HPDE6-E6E7 (cell line): ENCODE measurements around the gene USP9X.
"Not testable (repeated sequence)": the region's sequence is repeated elsewhere in the genome, so short reads cannot be mapped to it uniquely, and the experiment has no call there.

ENCODE experiments used
- DNase-seq: peaks from one replicate; pipeline ENCODE4 v3.0.0; 2011; ENCODE audit warnings: missing footprints; ENCODE audit errors: extremely low spot score

USP9X gene

DNA sequence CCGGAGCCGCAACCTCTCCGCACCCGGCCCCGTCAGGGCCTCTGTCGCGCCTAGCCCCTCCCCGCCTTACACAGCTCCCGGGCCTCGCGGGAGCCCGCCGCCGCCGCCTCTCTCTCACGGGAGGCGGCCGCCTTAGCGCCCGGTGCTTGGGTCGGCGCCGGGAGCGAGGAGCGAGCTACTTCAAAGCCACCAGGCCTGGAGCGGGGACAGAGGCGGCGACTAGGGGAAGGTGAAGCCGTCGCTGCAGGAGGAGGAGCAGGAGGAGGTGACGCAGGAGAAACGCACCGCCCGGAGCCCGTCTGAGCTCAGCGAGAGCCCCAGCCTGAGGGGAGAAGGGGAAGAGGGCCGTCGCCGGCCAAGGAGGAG is 250 bp downstream of the USP9X start:
- peak; percentile 26 for DNase-seq

DNA sequence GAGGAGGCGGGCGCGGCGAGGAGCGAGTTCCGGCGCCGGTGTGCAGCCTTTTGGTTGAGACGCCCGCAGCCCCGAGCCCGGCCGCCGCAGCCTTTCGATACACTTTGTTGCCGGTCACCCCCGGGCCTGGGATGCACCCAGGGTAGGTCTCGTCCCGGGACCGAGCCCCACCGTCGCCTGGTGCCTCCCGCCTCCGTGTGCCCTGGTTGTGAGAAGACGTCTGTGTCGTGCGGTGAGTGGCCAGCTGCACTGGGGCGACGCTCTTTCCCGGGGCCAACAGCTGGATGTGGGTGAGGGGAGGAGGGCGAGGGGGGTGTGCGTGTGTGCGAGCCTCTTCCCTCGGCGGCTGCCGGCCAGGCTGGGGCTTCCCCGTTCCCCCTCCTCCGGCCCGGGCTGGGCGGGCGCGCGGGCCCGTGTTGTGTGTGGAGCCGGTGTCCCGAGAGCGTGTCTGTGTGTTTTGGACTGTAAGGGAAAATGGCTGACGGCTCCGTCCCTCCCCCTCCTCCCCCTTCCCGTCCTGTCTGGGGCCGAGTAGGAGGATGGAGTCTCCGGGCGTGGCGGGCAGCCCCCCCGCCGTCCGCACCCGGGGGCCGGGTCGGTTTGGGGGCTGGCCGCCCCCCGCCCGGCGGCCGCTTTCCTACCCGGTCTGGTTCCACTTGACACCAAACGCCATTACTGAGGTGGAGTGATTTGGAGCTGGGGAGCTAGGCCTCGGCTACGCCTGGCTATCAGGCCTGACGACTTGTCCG is 807 bp downstream of the USP9X start:
- peak; percentile 37 for DNase-seq

DNA sequence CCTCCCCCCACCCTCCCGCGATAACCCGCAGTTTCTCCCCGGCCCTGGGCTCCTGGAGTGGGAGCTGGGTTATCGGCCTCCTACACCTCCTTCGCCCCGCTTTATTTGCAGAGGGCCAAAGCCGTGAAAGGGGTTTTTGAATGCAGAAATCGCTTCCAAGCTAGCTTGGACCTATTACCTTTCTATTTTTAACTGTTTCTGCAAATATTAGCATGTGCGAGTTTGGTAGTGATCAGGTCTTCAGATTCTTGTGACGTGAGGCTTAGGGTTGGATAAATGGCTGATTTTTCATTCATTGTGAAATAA is 1.3 kb downstream of the USP9X start:
- DNase-seq, result no peak

DNA sequence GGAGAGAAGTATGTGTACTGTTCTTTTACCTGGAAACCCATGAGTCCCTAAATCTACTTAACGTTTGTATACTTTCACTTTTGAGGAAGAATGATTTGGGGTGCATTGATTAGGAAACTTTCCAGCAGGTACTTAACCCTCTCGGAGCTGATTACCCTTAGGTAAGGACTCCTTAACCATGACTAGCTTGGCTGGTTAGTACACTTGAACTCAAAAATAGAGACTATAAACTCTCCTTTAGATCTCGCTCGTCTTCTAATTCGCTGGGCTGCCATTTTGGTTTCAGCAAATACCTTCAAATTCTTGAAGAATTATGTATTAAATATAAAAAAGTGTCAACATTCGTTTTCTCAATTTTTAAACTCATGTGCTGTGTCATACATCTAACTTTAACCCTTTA is 2.0 kb downstream of the USP9X start:
- DNase-seq, result no peak

DNA sequence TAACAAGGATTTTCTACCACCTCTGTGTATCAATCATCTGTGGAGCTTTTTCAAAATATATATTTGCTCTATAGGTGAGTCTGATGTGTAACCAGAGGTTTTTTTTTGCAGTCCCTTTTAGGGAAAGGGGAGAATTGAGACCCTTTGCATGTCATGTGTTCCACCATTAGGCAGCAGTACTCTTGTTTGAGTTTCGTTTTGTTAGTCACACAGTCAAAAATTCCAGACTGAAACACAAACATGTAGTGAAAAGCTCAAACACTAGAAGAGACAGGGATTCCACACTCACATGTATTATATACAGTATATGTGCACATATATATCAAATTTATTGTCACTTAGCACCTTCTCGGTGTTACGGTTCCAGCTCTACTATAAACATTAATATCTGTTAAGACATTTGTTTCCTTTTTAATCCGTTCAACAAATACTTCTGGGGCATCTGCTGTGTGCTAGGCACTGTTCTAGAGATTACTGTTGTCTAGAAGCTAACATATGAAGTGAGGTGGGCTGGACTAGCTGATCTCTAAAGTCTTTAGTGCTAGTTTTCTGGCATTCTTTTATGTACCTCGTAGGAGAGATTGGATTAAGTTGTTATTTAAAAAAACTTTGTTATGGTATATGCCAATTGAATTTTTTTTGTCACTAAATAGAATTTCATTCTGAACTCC is 5.5 kb downstream of the USP9X start:
- DNase-seq, result no peak

DNA sequence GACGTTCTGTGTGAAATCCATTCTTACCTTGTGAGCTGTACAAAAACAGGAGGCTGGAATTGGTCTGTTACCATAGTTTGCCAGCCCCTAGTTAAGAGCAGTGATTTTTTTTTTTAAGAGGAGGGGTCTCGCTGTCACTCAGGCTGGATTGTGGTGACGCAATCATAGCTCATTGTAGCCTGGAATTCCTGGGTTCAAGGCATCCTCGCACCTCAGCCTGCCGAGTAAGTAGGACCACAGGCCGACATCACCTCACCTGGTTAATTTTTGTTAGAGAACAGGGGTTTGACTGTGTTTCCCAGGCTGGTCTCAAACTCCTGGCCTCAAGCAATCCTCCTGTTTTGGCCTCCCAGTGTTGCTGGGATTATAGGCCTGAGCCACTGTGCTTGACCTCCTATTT is 7.5 kb downstream of the USP9X start:
- DNase-seq, result no peak

DNA sequence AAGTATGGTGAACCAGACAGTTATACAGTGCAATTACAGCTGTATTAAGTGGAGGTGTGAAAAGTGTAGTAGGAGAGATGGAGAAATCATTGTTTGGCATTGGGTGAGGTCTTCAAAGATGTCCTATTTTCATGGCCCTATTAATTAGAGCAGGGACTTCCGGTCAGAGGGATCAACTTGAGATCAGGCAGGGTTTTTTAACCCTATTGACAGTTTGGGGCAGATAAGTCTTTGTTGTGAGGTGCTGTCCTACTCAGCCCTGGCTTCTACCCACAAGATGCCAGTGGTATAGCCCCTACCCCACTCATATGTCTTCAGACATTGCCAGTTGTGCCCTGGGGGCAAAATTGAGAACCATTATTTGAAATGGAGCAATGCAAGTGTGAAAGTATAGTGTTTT is 9.9 kb downstream of the USP9X start:
- no peak for DNase-seq

DNA sequence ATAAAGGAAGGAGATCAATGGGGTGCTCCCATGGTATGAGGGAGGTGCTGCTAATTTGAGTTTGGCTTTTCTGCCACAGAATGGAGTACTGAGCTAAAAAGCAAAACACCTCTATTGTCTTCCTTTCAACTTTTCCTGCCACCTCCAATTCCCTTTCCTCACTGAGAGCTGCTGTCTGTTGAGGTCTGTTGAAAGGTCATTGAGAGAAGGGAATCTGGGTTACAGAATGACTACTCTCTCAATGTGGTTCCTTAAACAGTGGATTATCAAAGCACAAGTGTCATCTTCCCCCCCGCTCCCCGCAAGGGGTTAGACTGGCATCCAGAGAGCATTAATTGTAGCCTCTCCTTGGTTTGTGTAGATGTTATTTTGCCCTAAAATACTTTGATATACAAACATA is 10.7 kb downstream of the USP9X start:
- no peak for DNase-seq

DNA sequence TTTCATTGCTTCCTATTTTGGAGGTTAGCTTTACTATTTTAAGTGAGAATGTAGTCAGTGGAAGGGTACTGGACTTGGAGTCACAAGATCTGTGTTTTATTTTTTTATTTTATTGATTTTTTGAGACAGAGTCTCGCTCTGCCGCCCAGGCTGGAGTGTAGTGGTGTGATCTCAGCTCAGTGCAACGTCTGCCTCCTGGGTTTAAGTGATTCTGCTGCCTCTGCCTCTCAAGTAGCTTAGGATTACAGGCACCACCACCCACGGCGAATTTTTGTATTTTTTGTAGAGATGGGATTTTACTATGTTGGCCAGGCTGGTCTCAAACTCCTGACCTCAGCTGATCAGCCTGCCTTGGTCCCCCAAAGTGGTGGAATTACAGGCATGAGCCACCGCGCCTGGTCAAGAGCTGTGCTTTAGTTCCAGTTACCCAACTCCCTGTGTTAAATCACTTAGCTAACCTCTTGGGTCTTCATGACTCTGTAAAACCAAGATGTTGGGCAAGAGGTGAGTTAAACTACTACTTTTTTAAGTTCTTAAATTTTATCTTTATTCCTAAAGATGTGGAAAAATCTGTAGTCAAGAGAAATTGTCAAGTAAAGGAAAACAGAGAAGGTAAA is 11.2 kb downstream of the USP9X start:
- DNase-seq, result no peak

DNA sequence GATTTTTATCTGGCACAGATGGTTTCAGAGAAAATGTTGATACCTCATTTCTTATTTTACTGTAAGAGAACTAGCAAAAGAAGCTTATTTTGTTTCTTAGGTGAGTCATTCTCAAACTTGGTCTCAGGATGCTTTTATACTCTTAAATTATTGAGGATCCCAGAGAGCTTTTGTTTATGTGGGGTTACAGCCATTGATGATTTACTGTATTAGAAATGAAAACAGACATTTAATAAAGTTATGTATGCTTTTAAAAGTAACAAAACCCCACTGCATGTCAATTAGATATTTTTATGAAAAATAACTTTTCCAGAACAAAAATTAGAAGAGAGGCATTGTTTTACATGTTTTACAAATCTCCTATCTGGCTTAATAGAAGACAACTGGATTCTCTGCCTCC is 12.1 kb downstream of the USP9X start:
- no peak for DNase-seq

DNA sequence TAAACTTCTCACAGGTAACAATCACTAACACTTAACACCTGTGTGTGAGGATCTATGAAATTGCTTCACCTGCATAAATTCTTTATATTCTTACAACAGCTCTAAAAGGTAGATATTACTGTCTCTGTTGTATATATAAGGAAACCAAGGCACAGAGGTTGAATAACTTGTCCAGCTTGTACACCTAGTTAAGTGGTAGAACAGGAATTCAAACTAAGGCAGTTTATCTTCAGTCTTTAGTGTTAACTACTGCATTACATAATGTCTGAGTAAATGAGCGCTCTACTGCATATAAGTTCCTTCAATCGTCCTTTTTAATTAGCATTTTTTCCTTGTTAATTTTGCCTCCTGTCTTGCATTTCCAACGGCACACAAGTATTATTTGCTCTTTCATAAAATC is 15.0 kb downstream of the USP9X start:
- DNase-seq, result no peak

DNA sequence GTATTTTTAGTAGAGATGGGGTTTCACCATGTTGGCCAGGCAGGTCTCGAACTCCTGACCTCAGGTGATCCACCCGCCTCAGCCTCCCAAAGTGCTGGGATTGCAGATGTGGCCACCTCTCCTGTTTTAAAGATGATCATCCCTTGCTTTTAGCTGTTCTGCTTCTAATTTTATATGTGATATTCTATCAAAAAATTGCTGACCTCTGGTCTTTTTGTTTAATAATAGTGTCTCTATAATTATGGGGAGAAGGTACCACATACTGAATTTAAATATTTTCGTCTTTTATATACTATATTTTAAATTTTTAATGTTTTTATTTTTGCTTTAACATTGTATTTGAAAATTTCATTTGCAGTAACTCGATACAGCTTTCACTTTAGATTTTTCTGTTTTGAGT is 15.6 kb downstream of the USP9X start:
- DNase-seq, result no peak

DNA sequence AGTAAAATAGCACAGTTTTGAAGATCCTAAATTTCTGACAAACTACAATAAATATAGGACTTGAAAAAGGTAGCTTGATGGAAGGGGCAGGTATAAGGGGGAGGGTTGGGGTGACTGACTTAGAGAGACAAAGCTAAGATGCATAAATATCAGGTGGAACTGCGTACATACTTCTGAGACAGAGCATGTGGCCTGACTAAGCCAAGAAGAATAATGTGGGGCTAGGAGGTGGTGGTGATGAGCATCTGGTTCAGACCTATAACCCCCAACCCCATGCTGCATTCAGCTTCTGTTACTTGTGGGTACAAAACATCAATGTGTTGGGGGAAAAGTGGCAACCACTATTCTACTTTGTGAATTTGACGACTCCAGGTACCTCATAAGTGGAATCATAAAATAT is 19.8 kb downstream of the USP9X start:
- no peak for DNase-seq

DNA sequence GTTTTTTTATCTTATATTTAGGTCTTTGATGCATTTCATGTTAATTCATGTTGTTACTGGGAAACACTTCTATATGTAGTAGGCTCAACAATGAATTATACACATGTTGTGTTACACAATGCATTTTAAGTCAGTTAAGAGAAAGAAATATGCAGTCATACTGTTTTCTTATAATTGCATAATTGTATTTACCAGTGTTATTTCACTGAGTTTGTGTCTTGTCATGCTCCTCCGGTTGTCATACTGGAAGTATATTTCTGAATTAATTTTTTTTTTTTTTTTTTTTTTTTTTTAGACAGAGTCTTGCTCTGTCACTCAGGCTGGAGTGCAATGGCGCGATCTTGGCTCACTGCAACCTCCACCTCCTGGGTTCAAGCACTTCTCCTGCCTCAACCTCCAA is 21.0 kb downstream of the USP9X start:
- DNase-seq, result not testable (repeated sequence)

DNA sequence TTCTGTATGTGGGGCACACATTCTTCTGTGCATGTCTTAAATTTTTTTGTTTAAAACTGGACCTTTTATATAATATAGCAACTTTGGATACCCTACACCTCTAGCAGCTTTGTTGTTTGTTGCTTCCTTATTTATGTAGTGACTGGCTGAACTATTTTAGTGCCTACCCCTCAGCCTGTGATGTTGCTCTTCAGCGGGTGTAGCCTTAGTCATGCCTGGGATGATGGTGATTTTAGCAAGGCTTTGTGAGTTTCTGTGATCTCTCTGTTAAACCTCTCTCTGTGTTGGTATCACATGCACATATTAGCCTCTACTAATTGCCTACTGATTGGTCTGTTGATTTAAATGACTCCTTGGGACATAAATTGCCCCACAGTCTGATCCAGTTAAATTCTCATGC is 22.8 kb downstream of the USP9X start:
- DNase-seq, result no peak

DNA sequence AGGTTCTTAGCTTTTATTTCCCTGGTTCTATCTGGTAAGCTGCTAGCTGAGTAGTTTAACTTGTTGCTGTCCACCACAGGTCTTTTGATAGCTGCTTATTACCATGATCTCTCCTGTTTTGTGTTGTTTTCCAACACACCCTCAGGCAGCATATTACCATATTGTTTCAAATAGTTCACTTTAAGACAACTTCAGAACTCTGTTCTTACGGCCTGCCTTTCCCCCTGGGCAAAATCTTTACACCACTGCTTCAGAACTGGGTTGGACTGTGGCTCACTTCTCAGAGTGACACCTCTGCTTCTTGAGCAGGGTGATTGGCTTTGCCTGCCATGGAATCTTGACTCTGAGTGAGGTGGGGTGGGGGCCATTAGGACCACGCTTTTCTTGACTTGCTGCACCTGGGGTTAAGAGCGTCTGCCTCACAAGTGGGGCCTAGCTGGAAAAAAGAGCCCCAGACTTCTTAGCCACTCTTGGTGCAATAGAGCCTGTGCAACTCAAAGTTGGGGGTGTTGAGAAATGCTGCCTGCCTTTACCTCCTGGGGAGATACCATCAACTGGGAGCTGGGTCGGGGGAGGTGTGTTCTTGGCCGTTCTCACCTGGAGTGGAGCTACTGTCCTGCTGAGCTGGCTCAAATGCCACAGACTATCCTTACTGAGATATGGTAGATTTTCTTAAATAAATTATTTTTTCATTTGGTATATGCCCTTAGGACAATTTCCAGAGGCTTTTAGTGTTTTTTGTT is 23.4 kb downstream of the USP9X start:
- no peak for DNase-seq

DNA sequence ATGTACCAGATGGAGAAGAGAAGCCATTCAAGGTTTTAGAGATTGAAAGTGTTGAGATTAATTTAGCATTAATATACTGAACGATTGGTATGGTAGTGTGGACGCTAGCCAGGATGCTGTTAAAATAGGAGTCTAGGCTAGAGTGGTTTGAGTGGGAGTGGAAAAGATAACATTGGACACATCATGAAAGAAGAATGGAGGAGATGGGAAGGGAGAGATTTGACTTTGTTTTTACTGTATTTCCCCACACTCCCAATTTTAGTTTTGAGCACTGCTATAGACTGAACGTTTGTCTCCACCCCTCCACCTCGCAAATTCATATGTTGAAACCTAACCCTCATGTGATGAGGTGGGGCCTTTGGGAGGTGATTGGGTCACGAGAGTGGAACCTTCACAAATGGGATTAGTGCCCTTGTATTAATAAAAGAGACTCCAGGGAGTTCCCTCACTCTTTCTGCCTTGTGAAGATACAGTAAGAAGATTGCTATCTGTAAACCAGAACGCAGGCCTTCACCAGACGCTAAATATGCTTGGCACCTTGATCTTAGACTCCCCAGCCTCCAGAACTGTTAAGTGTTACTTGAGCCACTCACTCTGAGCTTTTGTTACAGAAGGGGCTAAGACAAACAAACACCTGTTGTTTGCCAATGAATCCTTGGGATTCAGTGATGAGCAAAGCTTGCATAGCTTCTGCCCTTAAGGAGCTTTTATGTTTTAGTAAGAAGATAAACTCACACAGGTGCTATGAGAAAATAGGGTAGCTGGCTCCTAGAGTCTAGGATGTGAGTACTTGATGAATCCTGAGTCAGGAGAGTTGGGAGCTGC is 25.8 kb downstream of the USP9X start:
- no peak for DNase-seq

DNA sequence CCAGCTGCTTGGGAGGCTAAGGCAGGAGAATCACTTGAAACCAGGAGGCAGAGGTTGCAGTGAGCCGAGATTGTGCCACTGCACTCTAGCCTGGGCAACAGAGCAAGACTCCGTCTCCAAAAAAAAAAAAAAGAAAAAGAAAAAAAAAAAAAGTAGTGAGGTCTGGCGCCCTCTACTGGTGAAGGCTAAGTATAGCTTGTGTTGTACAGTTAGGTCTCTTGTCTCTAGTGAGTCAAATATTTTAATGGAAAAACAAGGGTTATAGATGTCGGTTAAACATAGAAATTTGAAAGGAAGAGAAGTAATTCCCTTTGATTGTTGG is 29.8 kb downstream of the USP9X start:
- not testable (repeated sequence) for DNase-seq

DNA sequence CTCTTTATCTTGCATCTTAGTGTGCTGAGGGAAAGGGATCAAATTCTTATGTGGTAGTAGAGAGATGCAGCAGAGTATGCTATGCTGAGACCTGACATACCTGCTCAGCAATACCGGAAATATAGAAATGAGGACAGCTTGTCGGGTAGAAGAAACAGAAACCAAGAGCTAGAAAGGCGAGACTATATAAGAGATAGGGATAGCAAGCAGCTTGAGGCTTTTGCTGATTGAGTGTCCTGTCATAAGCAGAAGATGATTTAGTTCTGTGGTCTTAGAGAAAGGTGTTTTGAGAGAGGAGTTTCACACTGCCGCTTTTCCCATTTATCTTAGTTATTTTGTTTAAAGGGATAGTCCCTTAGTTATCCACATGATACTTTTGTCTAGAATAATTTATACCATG is 31.7 kb downstream of the USP9X start:
- DNase-seq, result no peak

DNA sequence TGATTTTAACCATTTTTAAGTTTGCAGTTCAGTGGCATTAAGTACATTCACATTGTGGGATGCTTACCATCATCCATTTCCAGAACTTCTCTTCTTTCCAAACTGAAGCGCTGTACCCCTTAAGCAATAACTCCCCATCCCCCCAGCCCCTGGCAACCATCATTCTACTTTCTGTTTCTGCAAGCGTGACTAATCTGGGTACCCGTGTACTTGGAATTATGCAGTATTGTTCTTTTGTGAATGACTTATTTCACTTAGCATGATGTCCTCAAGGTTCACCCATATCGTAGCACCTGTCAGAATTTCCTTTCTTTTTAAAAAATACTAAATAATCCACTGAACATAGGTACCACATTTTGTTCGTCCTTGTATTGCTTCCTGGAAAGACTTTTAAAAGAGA is 32.9 kb downstream of the USP9X start:
- DNase-seq, result no peak

DNA sequence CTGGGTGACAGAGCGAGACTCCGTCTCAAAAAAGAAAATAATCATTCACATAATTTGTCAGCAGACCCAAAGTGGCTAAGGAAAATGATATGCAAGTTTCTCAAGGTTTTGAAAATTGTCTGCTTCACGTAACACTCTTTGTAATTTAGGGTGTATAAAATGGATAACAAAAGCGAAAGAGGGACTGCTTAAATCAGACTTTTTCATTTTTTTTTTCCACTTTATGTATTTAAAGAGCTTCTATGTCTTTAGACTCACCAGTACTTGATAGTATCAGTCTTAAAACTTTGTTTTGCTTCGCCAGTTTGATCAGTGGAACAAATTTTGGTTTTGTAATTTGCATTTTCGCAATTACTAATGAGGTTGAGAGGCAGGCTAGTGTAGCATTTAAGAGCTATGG is 34.6 kb downstream of the USP9X start:
- no peak for DNase-seq

DNA sequence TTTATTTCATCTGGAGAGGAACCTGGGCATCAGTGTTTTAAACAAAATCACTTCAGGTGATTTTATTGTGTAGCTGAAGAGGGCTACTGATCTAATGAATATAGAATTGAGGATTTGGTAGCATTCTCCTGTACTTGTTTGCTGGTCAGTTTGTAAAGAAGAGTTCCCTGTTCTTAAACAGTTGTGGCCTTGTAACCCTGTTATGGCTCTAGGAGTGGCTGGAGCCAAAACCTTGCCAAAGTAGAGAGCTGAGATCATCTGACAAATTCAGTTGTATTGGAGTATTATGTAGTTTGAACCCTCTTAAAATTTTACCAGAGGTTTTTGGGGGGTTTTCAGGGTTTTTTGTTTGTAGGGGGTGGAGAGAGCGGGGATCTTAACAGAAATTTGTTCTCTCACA is 36.5 kb downstream of the USP9X start:
- DNase-seq, result no peak
